ENCODE data around the gene PLRG1. TPM values are rescaled to one million over a fixed set of nuclear protein-coding genes. Genes with fewer than 3 reads are reported as not detected.

Gene PLRG1
- total RNA-seq, 3 donors from 2014 or later (not counting 1 experiment from before 2014, with no cell fraction given): 46.1 to 62.3 (median 54.6) TPM

DNA sequence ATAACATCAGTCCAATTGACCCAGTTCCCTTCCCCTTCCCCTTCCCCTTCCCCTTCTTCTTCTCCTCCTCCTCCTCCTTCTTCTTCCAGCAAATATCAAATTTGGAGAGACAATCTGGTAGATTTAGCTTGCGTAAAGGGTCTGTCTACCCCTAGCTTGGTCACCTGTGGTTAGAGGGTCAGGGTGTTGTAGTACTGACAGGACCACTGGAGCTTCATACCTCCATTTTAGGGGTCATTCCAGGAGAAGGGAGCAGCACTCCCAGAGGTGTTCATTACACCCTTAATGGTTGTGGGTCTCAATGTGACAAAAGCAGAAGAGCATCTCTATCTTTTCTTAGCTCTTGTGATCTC, 8.9 kb upstream of the PLRG1 start:
- no peaks in the 10 kb centered on the region for H3K4me1 ChIP-seq (ENCODE audit: control insufficient read depth, insufficient read depth, low read length)
- no peaks in the 10 kb centered on the region for H3K9me3 Mint-ChIP-seq
- WGBS (ENCODE audit: insufficient coverage): 86% methylated on average over 1 of the region's 1 CpG
- H3K9me3 ChIP-seq (ENCODE audit: control insufficient read depth, insufficient read depth, low read length): no peaks in the 10 kb centered on the region
- no peak overlapping the region for H3K27ac ChIP-seq (ENCODE audit: low read length)
- no peak for TF ChIP-seq CTCF (IDR thresholded peaks at IDR 0.05)
- H3K4me1 Mint-ChIP-seq: no peaks in the 10 kb centered on the region
- H3K36me3 Mint-ChIP-seq: no peaks in the 10 kb centered on the region
- H3K27ac Mint-ChIP-seq: no peak overlapping the region
- no peaks in the 10 kb centered on the region for H3K36me3 ChIP-seq (ENCODE audit: control insufficient read depth, insufficient read depth, low read length)
- peaks cover 3 to 17% of the 10 kb centered on the region in 2 donors for H3K27me3 Mint-ChIP-seq (ENCODE audit: low read depth in 2 of 2)
- H3K4me3 Mint-ChIP-seq: no peak overlapping the region
- no peak overlapping the region for H3K4me3 ChIP-seq (ENCODE audit: low read length)
- ATAC-seq (no peak), DNase-seq (no peak)
- intact Hi-C loops (cut with micrococcal nuclease): no loop called here
- peaks cover 2% of the 10 kb centered on the region for H3K27me3 ChIP-seq (ENCODE audit: control insufficient read depth, insufficient read depth, low read length)

DNA sequence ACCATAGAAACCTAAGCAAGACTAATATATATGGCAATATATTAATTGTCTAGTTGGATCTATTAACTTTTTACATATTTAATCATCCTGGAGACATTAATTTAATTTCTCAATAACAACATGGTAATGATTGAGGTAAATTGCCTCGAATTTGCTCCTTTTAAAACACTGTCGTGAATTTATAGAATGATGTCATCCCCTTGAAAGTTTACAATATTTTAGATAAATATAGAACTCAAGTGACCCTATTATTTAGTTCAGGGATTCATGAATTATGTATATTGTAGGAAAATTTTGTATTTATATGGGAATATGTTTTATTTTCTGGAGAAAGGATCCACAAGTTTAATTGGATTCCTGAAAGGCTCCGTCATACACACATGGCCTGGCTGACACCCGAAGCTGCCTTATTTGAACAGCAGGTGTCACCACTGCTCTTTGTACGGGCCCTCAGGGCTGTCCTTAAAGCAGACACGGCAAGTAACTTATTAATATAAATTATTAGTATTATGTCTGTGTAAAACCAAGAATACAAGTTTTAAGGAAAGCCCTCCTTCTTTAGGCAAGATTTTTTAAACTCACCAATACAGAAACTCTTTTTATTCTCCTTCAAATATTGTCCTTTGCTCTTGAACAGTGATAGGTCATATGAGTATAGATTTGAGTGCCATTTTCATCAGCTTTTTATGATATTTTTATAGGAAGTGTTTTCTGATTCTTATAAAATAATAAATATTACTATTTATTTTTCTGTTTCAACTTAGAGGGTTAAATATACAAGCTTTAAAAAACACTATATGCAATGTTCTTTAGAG, 1.9 kb upstream of the PLRG1 start:
- Mint-ChIP-seq H3K36me3 (no peaks in the 10 kb centered on the region), H3K27me3 (ENCODE audit: low read depth in 2 of 2) (no peaks in the 10 kb centered on the region), H3K9me3 (no peaks in the 10 kb centered on the region), H3K4me1 (peaks cover 25 to 26% of the 10 kb centered on the region in 2 donors), H3K4me3 (no peak overlapping the region), H3K27ac (no peak overlapping the region)
- Histone ChIP-seq H3K4me3 (ENCODE audit: low read length) (no peak overlapping the region), H3K27me3 (ENCODE audit: control insufficient read depth, insufficient read depth, low read length) (no peaks in the 10 kb centered on the region), H3K4me1 (ENCODE audit: control insufficient read depth, insufficient read depth, low read length) (no peaks in the 10 kb centered on the region), H3K36me3 (ENCODE audit: control insufficient read depth, insufficient read depth, low read length) (peaks cover 9% of the 10 kb centered on the region), H3K27ac (ENCODE audit: low read length) (no peak overlapping the region), H3K9me3 (ENCODE audit: control insufficient read depth, insufficient read depth, low read length) (no peaks in the 10 kb centered on the region)
- 16% methylated on average over 2 of the region's 6 CpGs for WGBS (ENCODE audit: insufficient coverage)
- ATAC-seq (peak; percentile 34 to 52 (median 52)), DNase-seq (peak; percentile 42 to 87)
- intact Hi-C loops (cut with micrococcal nuclease): loop anchor here (1.0 to 2.0 kb wide), 4 partner anchors 70 to 1401 kb away; partner anchors contain the start of gene CTSO
- peak; percentile 83 for TF ChIP-seq CTCF (IDR thresholded peaks at IDR 0.05)

DNA sequence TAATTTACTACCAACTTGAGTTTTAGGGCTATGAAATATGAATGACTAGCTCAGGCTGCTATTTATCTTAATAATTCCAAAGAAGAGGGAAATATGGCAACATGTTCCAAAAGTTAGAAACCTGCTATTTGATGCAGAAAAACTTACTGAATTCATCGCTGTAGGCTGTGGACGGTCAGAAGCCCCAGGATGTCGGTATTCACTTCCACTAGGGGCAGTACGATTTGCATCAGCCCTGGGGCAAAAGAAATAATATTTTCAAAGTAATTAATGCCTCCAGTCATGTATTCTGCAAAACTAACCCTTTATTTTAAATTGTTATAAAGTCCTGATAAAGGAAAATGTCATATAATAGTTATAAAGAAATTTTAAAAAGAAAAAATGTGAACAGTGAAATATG, 4.5 kb downstream of the PLRG1 start:
- Mint-ChIP-seq H3K36me3 (peaks cover 19% of the 10 kb centered on the region), H3K27ac (no peak overlapping the region), H3K9me3 (no peaks in the 10 kb centered on the region), H3K4me1 (peaks cover 22 to 23% of the 10 kb centered on the region in 2 donors), H3K27me3 (ENCODE audit: low read depth in 2 of 2) (no peaks in the 10 kb centered on the region), H3K4me3 (no peak overlapping the region)
- Histone ChIP-seq H3K4me1 (ENCODE audit: control insufficient read depth, insufficient read depth, low read length) (no peaks in the 10 kb centered on the region), H3K4me3 (ENCODE audit: low read length) (no peak overlapping the region), H3K9me3 (ENCODE audit: control insufficient read depth, insufficient read depth, low read length) (no peaks in the 10 kb centered on the region), H3K36me3 (ENCODE audit: control insufficient read depth, insufficient read depth, low read length) (peaks cover 70% of the 10 kb centered on the region), H3K27me3 (ENCODE audit: control insufficient read depth, insufficient read depth, low read length) (no peaks in the 10 kb centered on the region), H3K27ac (ENCODE audit: low read length) (no peak overlapping the region)
- DNase-seq (no peak), ATAC-seq (no peak)
- intact Hi-C loops (cut with micrococcal nuclease): no loop called here
- WGBS (ENCODE audit: insufficient coverage): 96% methylated on average over 4 of the region's 4 CpGs
- TF ChIP-seq CTCF (IDR thresholded peaks at IDR 0.05): no peak

Data from natural killer cell (primary cell).